Activated T-helper 17 cell treated with anti-CD3 and anti-CD28 coated beads, Interleukin-2, amount 50 U/mL, for 72 hours (primary cell): ENCODE data around the gene FKBP8. TPM values are rescaled to one million over a fixed set of nuclear protein-coding genes. Genes with fewer than 3 reads are reported as not detected.
"Not testable (repeated sequence)": the region's sequence is repeated elsewhere in the genome, so short reads cannot be mapped to it uniquely, and the experiment has no call there.

Source experiments
- ATAC-seq: fragments of 150-1000 bp; cut with Tn5 transposase; replicated peaks from 2 replicates; pipeline ENCODE4 v1.10.0; 2021; ENCODE audit warnings: mild to moderate bottlenecking, moderate library complexity
- H3K27ac Mint-ChIP-seq: one replicate; pipeline ENCODE4 v1.8.0; 2022; ENCODE audit warnings: mixed read lengths
- H3K27me3 Mint-ChIP-seq: one replicate; pipeline ENCODE4 v1.8.0; 2022; ENCODE audit warnings: mixed read lengths
- H3K36me3 Mint-ChIP-seq: one replicate; pipeline ENCODE4 v1.8.0; 2022; ENCODE audit warnings: low read depth, mild to moderate bottlenecking, mixed read lengths
- H3K4me1 Mint-ChIP-seq: one replicate; pipeline ENCODE4 v1.8.0; 2022; ENCODE audit warnings: mixed read lengths
- H3K4me3 Mint-ChIP-seq: one replicate; pipeline ENCODE4 v1.8.0; 2022; ENCODE audit warnings: mild to moderate bottlenecking, mixed read lengths
- H3K9me3 Mint-ChIP-seq: one replicate; pipeline ENCODE4 v1.8.0; 2022; ENCODE audit warnings: mixed read lengths
- total RNA-seq, 2 donors: library from RNA; stranded (reverse); gene quantifications; one replicate each; pipeline ENCODE4 v1.2.3, GENCODE V29; 2022

FKBP8 gene
- total RNA-seq, result 100 to 1,000 TPM; 222 to 320 TPM

DNA sequence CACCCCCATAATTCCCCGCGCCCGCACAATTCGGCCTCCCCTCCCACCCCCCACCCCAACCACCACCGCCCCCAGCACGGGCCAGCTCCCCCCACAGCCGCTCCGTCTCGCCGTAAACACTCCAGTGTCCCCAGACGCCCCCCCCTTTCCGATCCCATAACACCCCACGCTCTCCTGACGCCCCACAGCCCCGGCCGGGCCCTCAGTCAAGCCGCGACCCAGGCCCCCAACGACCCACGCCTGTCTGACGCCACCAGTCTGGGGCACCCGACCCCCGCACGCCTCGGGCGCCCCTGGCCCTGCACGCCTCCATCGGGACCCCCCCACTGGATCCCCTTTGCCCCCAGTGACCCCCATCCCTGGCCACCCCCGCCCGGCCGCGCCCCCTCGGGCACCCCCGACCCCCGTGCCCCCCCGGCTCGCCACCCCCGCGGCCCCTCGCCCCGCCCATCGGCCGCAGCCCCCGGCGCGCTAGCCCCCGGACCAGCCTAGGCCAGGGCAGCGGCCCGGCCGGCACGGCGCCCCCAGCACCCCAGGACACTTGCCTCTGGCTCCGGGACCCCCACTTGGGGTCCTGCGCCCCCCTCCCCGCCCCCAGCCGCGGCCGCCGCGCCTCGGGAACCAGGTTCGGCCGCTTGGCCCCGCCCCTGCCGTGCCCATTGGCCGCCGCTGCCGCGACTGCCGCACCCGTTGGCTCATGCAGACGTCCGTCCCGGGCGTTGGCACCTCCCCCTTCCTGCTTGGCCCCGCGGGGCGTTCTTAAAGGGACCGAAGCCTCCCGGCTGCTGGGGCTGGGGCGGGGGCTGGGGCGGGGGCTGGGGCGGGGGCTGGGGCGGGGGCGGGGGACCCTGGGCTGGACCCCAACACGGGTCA, at the start of gene FKBP8:
FKBP8 (minus strand) TSS at position 633 of the 873 bp plus-strand sequence. CDS start 1,603 bp downstream, outside the sequence.
- H3K4me1 Mint-ChIP-seq, result peaks cover 6% of the 10 kb centered on the region
- H3K36me3 Mint-ChIP-seq, result peaks cover 50% of the 10 kb centered on the region
- H3K9me3 Mint-ChIP-seq, result no peaks in the 10 kb centered on the region
- H3K27ac Mint-ChIP-seq, result peak within 1 kb of the TSS; percentile 98
- peak within 1 kb of the TSS; percentile 96 for H3K4me3 Mint-ChIP-seq
- ATAC-seq, result peak; percentile 90
- H3K27me3 Mint-ChIP-seq, result no peaks in the 10 kb centered on the region

DNA sequence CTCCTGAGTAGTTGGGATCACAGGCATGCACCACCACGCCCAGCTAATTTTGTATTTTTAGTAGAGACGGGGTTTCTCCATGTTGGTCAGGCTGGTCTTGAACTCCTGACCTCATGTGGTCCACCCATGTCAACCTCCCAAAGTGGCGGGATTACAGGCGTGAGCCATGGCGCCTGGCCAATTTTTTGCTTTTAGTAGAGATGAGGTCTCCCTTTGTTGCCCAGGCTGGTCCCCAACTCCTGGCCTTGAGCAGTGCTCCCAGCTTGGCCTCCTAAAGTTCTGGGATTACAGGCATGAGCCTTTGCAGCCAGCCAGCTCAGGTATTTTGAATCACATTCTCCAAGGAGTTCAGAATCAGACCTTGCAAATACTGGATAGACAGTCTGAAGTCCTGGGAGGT, 49.4 kb upstream of the FKBP8 start:
- not testable (repeated sequence) for H3K27me3 Mint-ChIP-seq, H3K27ac Mint-ChIP-seq, H3K9me3 Mint-ChIP-seq, H3K4me3 Mint-ChIP-seq, ATAC-seq
- H3K36me3 Mint-ChIP-seq, result peaks cover 25% of the 10 kb centered on the region
- peaks cover 14% of the 10 kb centered on the region for H3K4me1 Mint-ChIP-seq

DNA sequence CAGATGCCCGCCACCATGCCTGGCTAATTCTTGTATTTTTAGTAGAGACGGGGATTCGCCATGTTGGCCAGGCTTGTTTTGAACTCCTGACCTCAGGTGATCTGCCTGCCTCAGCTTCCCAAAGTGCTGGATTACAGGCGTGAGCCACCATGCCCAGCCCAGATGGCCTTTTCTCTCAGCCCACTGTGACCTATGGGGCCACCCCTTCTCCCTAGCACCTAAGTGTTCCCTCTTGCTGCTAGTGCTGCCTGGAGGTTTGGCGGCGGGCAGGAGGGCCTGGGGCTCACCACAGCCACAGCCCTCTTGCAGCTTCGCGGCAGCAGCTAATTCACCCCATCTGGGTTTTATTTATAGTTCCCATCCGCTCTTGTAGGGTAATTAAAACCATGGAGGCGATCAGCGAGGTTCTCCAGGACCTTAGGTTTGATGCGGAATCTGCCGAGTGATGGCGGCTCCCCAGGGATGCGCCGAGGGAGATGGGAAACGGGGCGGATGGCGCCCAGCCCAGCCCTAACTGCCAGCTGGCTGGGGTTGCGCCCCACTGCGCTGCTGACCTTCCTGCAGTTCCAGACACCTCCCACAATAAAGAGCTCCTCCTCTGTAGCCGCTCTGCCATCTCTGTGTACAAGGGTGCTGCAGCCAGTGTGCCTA, 48.5 kb upstream of the FKBP8 start:
- ATAC-seq, result no peak
- Mint-ChIP-seq H3K4me3 (peak overlapping the region; percentile 91), H3K9me3 (no peaks in the 10 kb centered on the region)

DNA sequence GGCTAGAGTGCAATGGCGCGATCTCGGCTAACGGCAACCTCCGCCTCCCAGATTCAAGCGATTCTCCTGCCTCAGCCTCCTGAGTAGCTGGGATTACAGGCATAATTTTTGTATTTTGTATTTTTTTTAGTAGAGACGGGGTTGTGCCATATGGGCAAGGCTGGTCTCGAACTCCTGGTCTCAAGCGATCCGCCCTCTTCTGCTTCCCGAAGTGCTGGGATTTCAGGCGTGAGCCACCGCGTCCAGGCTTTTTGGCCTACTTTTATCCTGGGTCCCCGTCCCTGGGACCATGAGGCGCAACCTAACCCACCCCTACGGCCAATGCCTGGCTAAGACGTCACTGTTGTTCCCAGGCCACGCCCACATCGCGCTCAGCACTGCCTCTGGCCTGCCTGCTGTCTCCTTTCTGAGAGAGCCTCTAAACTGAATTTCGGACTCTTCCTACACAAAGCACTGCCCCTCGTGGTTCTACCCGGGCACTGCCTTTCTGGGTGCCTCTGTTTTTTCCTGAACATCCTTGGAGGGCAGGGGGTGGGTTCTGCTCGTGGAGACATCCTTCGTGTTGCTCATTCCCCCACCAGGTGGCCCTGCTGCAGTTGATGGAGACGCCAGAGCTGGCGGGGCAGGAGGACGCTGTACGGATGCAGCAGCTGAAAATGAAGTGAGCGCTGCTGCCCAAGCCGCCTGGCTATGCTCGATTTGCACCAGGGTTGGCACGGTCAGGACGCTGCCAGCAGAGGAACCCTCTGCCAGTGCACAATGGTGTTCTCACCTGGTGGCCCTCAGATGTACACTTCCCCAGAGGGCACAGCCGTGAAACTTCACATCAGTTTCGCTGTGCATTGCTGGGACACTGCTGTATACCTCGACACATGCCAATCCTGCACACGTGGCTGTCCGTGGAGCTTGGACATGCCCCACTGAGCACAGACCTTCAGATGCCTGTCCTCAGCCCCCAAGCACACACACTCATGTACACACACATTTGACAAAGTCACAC, 47.2 kb upstream of the FKBP8 start:
- H3K4me3 Mint-ChIP-seq, result peak overlapping the region; percentile 91
- H3K4me1 Mint-ChIP-seq, result peaks cover 14% of the 10 kb centered on the region
- ATAC-seq, result no peak
- H3K27me3 Mint-ChIP-seq, result no peaks in the 10 kb centered on the region
- H3K27ac Mint-ChIP-seq, result peak overlapping the region; percentile 93
- peaks cover 25% of the 10 kb centered on the region for H3K36me3 Mint-ChIP-seq
- H3K9me3 Mint-ChIP-seq, result no peaks in the 10 kb centered on the region

More for the DNA sequence above, 48.5 kb upstream of the FKBP8 start:
- Mint-ChIP-seq H3K27me3 (no peaks in the 10 kb centered on the region), H3K27ac (no peak overlapping the region), H3K36me3 (peaks cover 25% of the 10 kb centered on the region), H3K4me1 (peaks cover 14% of the 10 kb centered on the region)

DNA sequence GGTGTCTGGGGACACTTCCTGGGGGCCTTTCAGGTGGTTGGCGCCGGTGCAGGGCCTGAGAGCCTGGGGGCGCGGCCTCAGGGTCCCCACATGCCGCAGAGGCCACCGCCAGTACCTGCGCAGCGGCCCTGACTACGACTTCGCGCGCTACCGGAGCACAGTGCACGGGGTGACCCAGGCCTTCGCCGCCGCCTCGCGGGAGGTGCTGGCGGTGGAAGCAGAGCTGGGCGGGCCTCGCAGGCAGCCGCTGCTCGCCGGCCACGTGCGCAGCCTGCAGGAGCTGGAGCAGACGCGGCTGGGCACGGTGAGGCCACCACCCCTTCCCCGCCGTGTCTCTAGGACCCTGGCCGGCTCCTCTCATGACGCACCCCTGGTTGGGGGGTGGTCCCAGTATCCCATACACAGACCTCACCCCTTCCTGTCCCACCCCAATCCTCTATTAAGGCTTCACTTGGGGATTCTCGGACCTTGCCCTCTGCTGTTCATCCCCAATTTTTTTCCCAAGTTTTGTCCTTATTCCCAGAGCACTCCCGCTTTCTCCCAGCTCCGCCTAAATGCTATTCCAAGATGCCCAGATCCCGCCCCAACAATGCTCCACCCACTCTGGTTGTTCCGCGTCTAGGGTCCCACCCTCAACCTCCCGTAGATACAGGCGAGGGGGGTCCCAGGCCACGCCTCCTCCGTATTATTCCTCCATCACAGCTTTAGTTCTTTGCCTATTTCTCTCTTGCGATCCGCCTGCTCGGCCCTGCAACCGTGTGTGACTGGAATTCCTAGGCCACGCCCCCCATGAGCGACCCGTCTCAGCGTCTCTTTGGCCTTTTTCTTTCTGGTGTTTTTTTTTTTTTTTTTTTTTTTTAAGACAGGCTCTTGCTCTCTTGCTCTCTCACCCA, 46.3 kb upstream of the FKBP8 start:
- Mint-ChIP-seq H3K27ac (peak overlapping the region; percentile 93), H3K36me3 (peaks cover 25% of the 10 kb centered on the region), H3K27me3 (no peaks in the 10 kb centered on the region), H3K4me1 (peaks cover 12% of the 10 kb centered on the region), H3K9me3 (no peaks in the 10 kb centered on the region), H3K4me3 (peak overlapping the region; percentile 91)
- peak; percentile 65 for ATAC-seq

DNA sequence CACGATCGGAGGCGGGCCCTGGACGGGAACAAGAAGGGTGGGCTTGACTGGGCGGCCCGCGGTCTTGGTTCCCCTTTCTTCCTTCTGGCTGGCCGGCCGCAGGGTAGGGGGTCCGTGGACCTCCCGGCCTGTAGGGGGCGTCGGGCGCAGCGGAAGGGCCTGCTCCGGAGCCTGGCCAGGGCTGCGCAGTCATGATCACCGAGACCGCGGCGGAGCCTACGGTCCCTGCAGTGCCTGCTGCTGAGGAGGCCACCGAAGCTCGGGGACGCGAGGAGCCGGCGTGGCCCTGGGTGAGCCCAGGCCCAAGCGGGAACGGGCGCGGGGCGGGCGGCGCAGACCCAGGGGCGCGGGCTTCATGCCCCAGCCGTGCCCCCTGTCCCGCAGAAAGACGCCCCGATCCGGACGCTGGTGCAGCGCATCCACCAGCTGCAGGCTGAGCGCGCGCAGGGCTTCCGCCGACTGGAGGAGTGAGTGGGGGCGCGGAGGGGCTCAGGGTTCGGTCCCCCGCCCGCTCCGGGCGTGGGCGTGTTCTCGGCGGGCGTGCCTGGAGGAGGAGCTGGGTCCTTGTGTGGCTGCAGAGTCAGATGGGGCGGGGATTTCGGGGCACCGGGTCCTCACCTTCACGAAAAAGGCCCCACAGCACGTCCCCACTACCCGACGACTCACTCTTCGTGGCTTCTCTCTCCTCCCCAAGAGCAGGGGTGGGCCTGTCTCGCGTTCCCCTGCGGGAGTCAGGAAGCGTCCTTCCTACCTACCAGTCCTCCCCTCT, 45.4 kb upstream of the FKBP8 start, which contains the start of gene REX1BD:
REX1BD (plus strand) TSS at position 188 of the 769 bp plus-strand sequence; CDS start at position 192, 4 bp downstream.
- peak within 1 kb of the TSS; percentile 93 for H3K27ac Mint-ChIP-seq
- ATAC-seq, result peak; percentile 88
- peak within 1 kb of the TSS; percentile 91 for H3K4me3 Mint-ChIP-seq
- peaks cover 10% of the 10 kb centered on the region for H3K4me1 Mint-ChIP-seq
- no peaks in the 10 kb centered on the region for H3K27me3 Mint-ChIP-seq
- H3K36me3 Mint-ChIP-seq, result peaks cover 25% of the 10 kb centered on the region
- H3K9me3 Mint-ChIP-seq, result no peaks in the 10 kb centered on the region

DNA sequence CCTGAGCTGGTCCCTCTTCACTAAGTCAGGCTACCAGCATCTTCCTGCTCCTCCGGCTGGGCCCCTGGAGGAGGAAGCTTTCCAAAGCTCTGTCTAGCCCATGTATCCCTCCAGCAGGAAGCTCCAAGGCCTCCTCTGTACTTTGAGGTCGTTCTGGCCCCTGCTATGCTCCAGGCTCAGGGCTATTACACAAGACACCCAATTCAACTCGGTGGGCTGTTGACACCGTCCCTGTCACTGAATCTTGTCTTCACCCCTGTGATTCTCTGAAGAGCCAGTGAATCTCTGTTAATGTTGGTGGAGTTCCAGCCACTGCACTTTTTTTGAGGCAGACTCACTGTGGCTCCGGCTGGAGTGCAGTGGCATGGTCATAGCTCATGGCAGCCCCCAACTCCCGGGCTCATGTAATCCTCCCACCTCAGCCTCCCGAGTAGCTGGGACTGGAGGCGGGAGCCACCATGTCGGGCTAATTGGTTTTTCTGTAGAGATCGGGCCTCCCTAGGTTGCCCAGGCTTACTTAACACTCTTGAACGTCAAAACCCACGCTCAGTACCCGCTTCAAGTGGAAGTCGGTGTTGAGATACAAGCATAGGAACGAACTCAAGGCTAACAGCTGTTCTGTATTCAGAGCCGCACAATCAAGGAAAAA, 44.7 kb upstream of the FKBP8 start:
- H3K27ac Mint-ChIP-seq, result peak overlapping the region; percentile 92
- peaks cover 10% of the 10 kb centered on the region for H3K4me1 Mint-ChIP-seq
- ATAC-seq, result peak; percentile 4
- no peaks in the 10 kb centered on the region for H3K9me3 Mint-ChIP-seq
- peaks cover 25% of the 10 kb centered on the region for H3K36me3 Mint-ChIP-seq
- H3K27me3 Mint-ChIP-seq, result no peaks in the 10 kb centered on the region
- peak overlapping the region; percentile 91 for H3K4me3 Mint-ChIP-seq

DNA sequence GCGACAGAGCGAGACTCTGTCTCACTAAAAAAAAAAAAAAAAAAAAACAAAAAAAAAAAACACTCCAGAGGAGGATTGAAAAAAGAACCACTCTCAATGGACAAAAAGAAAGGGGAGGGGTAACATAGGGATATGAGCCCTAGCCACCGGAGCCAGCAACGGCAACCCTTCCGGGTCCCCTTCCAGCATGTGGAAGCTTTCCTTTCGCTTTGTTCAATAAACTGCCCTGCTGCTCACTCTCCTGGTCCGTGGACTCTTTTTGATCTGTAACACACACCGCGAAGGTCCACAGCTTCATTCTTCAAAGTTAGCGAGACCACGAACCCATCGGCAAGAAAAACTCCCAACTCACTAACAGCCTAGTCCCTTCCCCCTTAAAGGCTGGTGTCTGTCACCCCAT, 44.2 kb upstream of the FKBP8 start:
- no peak for ATAC-seq
- no peak overlapping the region for H3K27ac Mint-ChIP-seq

DNA sequence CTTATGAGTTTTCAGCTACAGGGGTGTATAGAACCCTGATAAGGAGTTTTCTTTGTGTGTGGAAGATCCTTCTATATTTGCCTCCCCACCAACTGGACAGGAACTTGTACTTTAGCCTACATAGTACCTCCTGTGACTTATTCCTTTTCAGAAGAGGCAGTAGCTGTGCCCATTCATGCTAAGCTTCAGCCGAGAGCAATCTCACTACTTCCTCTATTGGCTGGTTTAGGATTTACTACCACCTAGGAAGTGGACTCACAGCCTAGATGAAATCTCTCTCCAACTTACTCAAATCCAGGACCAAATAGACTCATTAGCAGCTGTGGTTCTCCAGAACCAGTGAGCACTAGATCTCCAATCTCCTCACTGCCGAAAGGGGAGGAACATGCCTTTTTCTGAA, 42.9 kb upstream of the FKBP8 start:
- peaks cover 10% of the 10 kb centered on the region for H3K4me1 Mint-ChIP-seq
- H3K27ac Mint-ChIP-seq, result peak overlapping the region; percentile 12
- no peak overlapping the region for H3K4me3 Mint-ChIP-seq
- no peaks in the 10 kb centered on the region for H3K9me3 Mint-ChIP-seq
- no peaks in the 10 kb centered on the region for H3K27me3 Mint-ChIP-seq
- ATAC-seq, result no peak
- H3K36me3 Mint-ChIP-seq, result peaks cover 19% of the 10 kb centered on the region

More for the DNA sequence above, 44.2 kb upstream of the FKBP8 start:
- Mint-ChIP-seq H3K36me3 (peaks cover 25% of the 10 kb centered on the region), H3K27me3 (no peaks in the 10 kb centered on the region), H3K4me1 (peaks cover 10% of the 10 kb centered on the region), H3K4me3 (peak overlapping the region; percentile 91), H3K9me3 (no peaks in the 10 kb centered on the region)

DNA sequence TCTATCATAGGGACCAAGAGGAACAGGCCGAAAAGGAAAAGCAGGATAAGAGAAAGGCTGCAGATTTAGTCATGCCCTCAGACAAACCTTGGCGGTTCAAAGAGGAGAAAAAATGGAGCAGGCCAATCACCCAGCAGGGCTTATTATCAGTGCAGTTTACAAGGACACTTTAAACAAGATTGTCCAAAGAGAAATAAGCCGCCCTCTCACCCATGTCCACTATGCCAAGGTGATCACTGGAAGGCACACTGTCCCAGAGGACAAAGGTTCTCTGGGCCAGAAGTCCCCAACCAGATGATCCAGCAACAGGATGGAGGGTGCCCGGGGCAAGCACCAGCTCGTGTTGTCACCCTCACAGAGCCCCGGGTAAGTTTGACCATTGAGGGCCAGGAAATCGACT, 36.9 kb upstream of the FKBP8 start:
- H3K4me1 Mint-ChIP-seq, result peaks cover 4% of the 10 kb centered on the region
- no peak overlapping the region for H3K27ac Mint-ChIP-seq
- H3K27me3 Mint-ChIP-seq, result no peaks in the 10 kb centered on the region
- no peak overlapping the region for H3K4me3 Mint-ChIP-seq
- no peak for ATAC-seq
- H3K9me3 Mint-ChIP-seq, result no peaks in the 10 kb centered on the region
- peaks cover 34% of the 10 kb centered on the region for H3K36me3 Mint-ChIP-seq

DNA sequence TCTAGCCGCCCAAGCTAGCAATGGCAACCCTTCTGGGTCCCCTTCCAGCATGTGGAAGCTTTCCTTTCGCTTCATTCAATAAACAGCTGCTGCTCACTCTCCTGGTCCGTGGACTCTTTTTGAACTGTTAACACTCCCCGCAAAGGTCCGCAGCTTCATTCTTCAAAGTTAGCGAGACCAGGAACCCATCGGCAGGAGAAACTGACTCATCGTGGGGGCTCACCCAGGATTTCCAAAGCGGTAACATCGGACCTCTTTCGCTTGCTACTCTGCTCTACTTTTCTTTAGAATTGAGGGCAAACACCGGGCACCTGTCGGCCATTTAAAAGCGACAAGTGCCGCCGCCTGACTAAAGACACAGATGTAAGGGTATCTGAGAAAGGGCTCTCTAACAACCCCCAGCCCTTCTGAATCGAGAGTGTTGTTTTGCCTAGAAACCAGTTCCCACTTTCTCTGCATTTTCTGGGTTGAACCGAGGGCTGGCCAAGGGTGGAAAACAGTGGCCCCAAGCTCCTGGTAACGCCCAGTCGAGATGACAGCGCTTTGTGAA, 34.1 kb upstream of the FKBP8 start:
- Mint-ChIP-seq H3K27ac (no peak overlapping the region), H3K9me3 (no peaks in the 10 kb centered on the region), H3K4me3 (no peak overlapping the region), H3K27me3 (no peaks in the 10 kb centered on the region), H3K4me1 (peaks cover 11% of the 10 kb centered on the region), H3K36me3 (peaks cover 62% of the 10 kb centered on the region)
- no peak for ATAC-seq

DNA sequence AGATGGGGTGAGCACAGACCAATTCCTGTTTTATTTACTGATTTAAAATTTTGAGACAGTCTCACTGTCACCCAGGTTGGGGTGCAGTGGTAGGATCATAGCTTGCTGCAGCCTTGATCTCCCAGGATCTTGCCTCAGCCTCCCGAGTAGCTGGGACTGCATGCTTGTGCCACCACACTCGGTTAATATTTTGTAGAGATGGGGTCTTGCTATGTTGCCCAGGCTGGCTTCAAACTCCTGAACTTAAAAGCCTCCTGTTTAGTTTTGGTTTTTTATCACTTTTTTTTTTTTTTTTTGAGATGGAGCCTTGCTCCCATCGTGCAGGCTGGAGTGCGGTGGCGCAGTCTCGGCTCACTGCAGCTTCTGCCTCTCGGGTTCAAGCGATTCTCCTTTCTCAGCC, 33.0 kb upstream of the FKBP8 start:
- Mint-ChIP-seq H3K4me1 (peaks cover 16% of the 10 kb centered on the region), H3K27me3 (no peaks in the 10 kb centered on the region), H3K4me3 (no peak overlapping the region), H3K36me3 (peaks cover 73% of the 10 kb centered on the region), H3K9me3 (no peaks in the 10 kb centered on the region), H3K27ac (no peak overlapping the region)
- no peak for ATAC-seq
